H1 (cell line): Measurements from ENCODE around the gene KLF6. TPM values are rescaled to one million over a fixed set of nuclear protein-coding genes. Genes with fewer than 3 reads are reported as not detected.

Source experiments
- CTCF ChIA-PET: fragments of 300-600 bp; sonication (Branson Sonifier 250); formaldehyde crosslinking; loops from one replicate; lab custom pipeline; 2021; ENCODE audit not compliant: partially characterized antibody; lab: Charles Lee
- POLR2A ChIA-PET: fragments of 300-600 bp; sonication (Branson Sonifier 250); formaldehyde crosslinking; loops from one replicate; lab custom pipeline; 2021; ENCODE audit warnings: inconsistent platforms; ENCODE audit not compliant: partially characterized antibody; lab: Charles Lee
- DNase-seq, 2 experiments: peaks; one replicate each; pipeline versions ENCODE4 v3.0.0 to v3.0.0-alpha.2; 2010 to 2022; ENCODE audit warnings: low spot score in 2 of 2, low read depth in 1 of 2, mixed read lengths in 1 of 2
- FAIRE-seq: peaks from 2 replicates; lab custom pipeline; 2011; peaks lifted over from hg19 to GRCh38; lab: Jason Lieb, UNC
- H2AFZ ChIP-seq: 2 replicates; pipeline ENCODE4 v1.8.1; 2012; ENCODE audit warnings: low read length, inconsistent platforms
- H2AK5ac ChIP-seq: 2 replicates; pipeline ENCODE4 v1.6.1; 2013; ENCODE audit warnings: low read depth, low read length
- H2BK120ac ChIP-seq: replicated peaks from 2 replicates; pipeline ENCODE3; 2013; ENCODE audit warnings: low read depth, low read length, inconsistent platforms
- H2BK12ac ChIP-seq: 2 replicates; pipeline ENCODE4 v1.6.1; 2013; ENCODE audit warnings: low read depth, low read length
- H2BK15ac ChIP-seq: 2 replicates; pipeline ENCODE4 v1.6.1; 2013; ENCODE audit warnings: low read length
- H2BK20ac ChIP-seq: 2 replicates; pipeline ENCODE4 v1.6.1; 2013; ENCODE audit warnings: low read length
- H2BK5ac ChIP-seq: 2 replicates; pipeline ENCODE4 v1.6.1; 2013; ENCODE audit warnings: low read depth, low read length
- H3K14ac ChIP-seq: 2 replicates; pipeline ENCODE4 v1.6.1; 2013; ENCODE audit warnings: inconsistent platforms; ENCODE audit not compliant: insufficient read length
- H3K18ac ChIP-seq: 2 replicates; pipeline ENCODE4 v1.6.1; 2013; ENCODE audit warnings: low read length; ENCODE audit errors: extremely low read depth
- H3K23ac ChIP-seq: 2 replicates; pipeline ENCODE4 v1.6.1; 2013; ENCODE audit warnings: inconsistent platforms; ENCODE audit not compliant: insufficient read length
- H3K23me2 ChIP-seq: 2 replicates; pipeline ENCODE4 v1.6.1; 2013; ENCODE audit warnings: low read depth, low read length
- H3K27ac ChIP-seq: 2 replicates; pipeline ENCODE4 v1.6.1; 2011; ENCODE audit warnings: low read depth, low read length, inconsistent platforms
- H3K27me3 ChIP-seq, 4 experiments: replicated peaks in 1 of 4; 1 replicate in 1 of 4; 2 replicates in 3 of 4; pipeline versions ENCODE4 v1.6.1 to v1.8.1; 2011 to 2013; ENCODE audit warnings: low read length in 3 of 4, mild to moderate bottlenecking in 3 of 4, inconsistent platforms in 2 of 4, mixed read lengths in 2 of 4, moderate library complexity in 1 of 4; ENCODE audit not compliant: control insufficient read depth in 3 of 4, insufficient read depth in 3 of 4; ENCODE audit errors: extremely low read depth in 1 of 4
- H3K36me3 ChIP-seq, 4 experiments: 2 replicates each; pipeline versions ENCODE4 v1.6.1 to v1.8.1; 2011 to 2013; ENCODE audit warnings: mild to moderate bottlenecking in 4 of 4, low read length in 3 of 4, moderate library complexity in 2 of 4, control low read depth in 1 of 4, inconsistent platforms in 1 of 4; ENCODE audit not compliant: insufficient read depth in 4 of 4, control insufficient read depth in 2 of 4
- H3K4ac ChIP-seq: replicated peaks from 2 replicates; pipeline ENCODE3; 2013; ENCODE audit warnings: low read length, low read depth, mixed read lengths, inconsistent platforms; ENCODE audit not compliant: insufficient read length
- H3K4me1 ChIP-seq, 4 experiments: replicated peaks in 1 of 4; 1 replicate in 1 of 4; 2 replicates in 3 of 4; pipeline versions ENCODE4 v1.6.1 to v1.8.1; 2011 to 2013; ENCODE audit warnings: low read length in 3 of 4, inconsistent platforms in 2 of 4, mixed read lengths in 1 of 4; ENCODE audit not compliant: insufficient read depth in 4 of 4, control insufficient read depth in 3 of 4
- H3K4me2 ChIP-seq, 2 experiments: 2 replicates each; pipeline versions ENCODE4 v1.6.1 to v1.8.1; 2011 to 2013; ENCODE audit warnings: low read depth in 2 of 2, low read length in 2 of 2, control low read depth in 1 of 2, inconsistent platforms in 1 of 2, mild to moderate bottlenecking in 1 of 2; ENCODE audit not compliant: insufficient read depth in 1 of 2
- H3K4me3 ChIP-seq, 4 experiments: fragments of 200-600, 300-600 bp in 1 of 4; sonication (generic), shearing (Covaris generic), sonication (Bioruptor Twin) in 1 of 4; 2 replicates each; pipeline versions ENCODE4 v1.5.1 to v1.8.1; 2011 to 2016; ENCODE audit warnings: low read length in 4 of 4, low read depth in 3 of 4, control low read depth in 2 of 4, inconsistent platforms in 2 of 4, mild to moderate bottlenecking in 2 of 4, mixed read lengths in 1 of 4, moderate library complexity in 1 of 4; ENCODE audit not compliant: insufficient read depth in 2 of 4; ENCODE audit errors: extremely low read depth in 1 of 4
- H3K56ac ChIP-seq: replicated peaks from 2 replicates; pipeline ENCODE3; 2013; ENCODE audit warnings: low read depth, mild to moderate bottlenecking, mixed read lengths, low read length, inconsistent platforms; ENCODE audit not compliant: insufficient read length
- H3K79me1 ChIP-seq: 2 replicates; pipeline ENCODE4 v1.6.1; 2013; ENCODE audit warnings: low read depth, low read length, control low read depth
- H3K79me2 ChIP-seq, 2 experiments: 2 replicates each; pipeline versions ENCODE4 v1.6.1 to v1.8.1; 2012 to 2013; ENCODE audit warnings: low read length in 2 of 2, mild to moderate bottlenecking in 2 of 2, inconsistent platforms in 1 of 2; ENCODE audit not compliant: insufficient read depth in 2 of 2, control insufficient read depth in 1 of 2
- H3K9ac ChIP-seq, 4 experiments: replicated peaks in 1 of 4; 1 replicate in 1 of 4; 2 replicates in 3 of 4; pipeline versions ENCODE4 v1.6.1 to v1.8.1; 2011 to 2013; ENCODE audit warnings: low read depth in 3 of 4, low read length in 3 of 4, control low read depth in 2 of 4, mild to moderate bottlenecking in 2 of 4, moderate library complexity in 2 of 4, inconsistent platforms in 1 of 4; ENCODE audit errors: extremely low read depth in 1 of 4
- H3K9me3 ChIP-seq, 2 experiments: 2 replicates each; pipeline versions ENCODE4 v1.6.1 to v1.8.1; 2012 to 2013; ENCODE audit warnings: mild to moderate bottlenecking in 2 of 2, moderate library complexity in 2 of 2, control low read depth in 1 of 2, inconsistent platforms in 1 of 2, low read depth in 1 of 2, low read length in 1 of 2, mixed read lengths in 1 of 2; ENCODE audit not compliant: insufficient read depth in 2 of 2
- H4K20me1 ChIP-seq, 2 experiments: replicated peaks in 1 of 2; 2 replicates each; pipeline versions ENCODE3 to v1.8.1; 2011 to 2013; ENCODE audit warnings: inconsistent platforms in 2 of 2, low read length in 2 of 2, mild to moderate bottlenecking in 1 of 2; ENCODE audit not compliant: insufficient read depth in 2 of 2, control insufficient read depth in 1 of 2
- H4K5ac ChIP-seq: 2 replicates; pipeline ENCODE4 v1.6.1; 2013; ENCODE audit warnings: low read length, low read depth, mixed read lengths, inconsistent platforms; ENCODE audit not compliant: insufficient read length
- H4K8ac ChIP-seq: 2 replicates; pipeline ENCODE4 v1.8.0; 2013; ENCODE audit warnings: mild to moderate bottlenecking, moderate library complexity, low read length, inconsistent platforms; ENCODE audit not compliant: insufficient read depth; ENCODE audit errors: extremely low read depth
- H4K91ac ChIP-seq: replicated peaks from 2 replicates; pipeline ENCODE3; 2013; ENCODE audit warnings: low read length, mixed read lengths, inconsistent platforms; ENCODE audit not compliant: insufficient read length
- CBX5 ChIP-seq: fragments of 300-800, 300-1000 bp; sonication (generic); IDR thresholded peaks from 2 replicates; pipeline ENCODE4 v1.7.1; 2016; ENCODE audit warnings: antibody characterized with exemption, low read length, low read depth
- CBX8 ChIP-seq: fragments of 300-800, 300-1000 bp; sonication (generic); IDR thresholded peaks from 2 replicates; pipeline ENCODE4 v1.7.1; 2016; ENCODE audit warnings: low read depth, low read length, borderline replicate concordance
- CTBP2 ChIP-seq: IDR thresholded peaks from 2 replicates; pipeline ENCODE4 v1.7.0; 2011; ENCODE audit warnings: borderline replicate concordance, mild to moderate bottlenecking, moderate library complexity, mixed read lengths, low read length; ENCODE audit not compliant: insufficient read depth, insufficient read length
- GTF2F1 ChIP-seq: IDR thresholded peaks from 2 replicates; pipeline ENCODE4 v1.6.1; 2012; ENCODE audit warnings: low read depth, low read length, improper control_type of control experiment, borderline replicate concordance
- HDAC2 ChIP-seq, 2 experiments: fragments of 300-600 bp in 1 of 2; sonication (generic) in 1 of 2; IDR thresholded peaks; 2 replicates each; pipeline ENCODE4 v1.6.1; 2011 to 2012; ENCODE audit warnings: low read depth in 2 of 2, low read length in 2 of 2, mild to moderate bottlenecking in 2 of 2, moderate library complexity in 2 of 2, borderline replicate concordance in 1 of 2, inconsistent platforms in 1 of 2
- KDM5A ChIP-seq: fragments of 200-600 bp; IDR thresholded peaks from 2 replicates; pipeline ENCODE4 v1.7.1; 2012; ENCODE audit warnings: mild to moderate bottlenecking, low read length, inconsistent platforms, mixed read lengths
- NANOG ChIP-seq: IDR thresholded peaks from 2 replicates; pipeline ENCODE4 v1.6.1; 2011; ENCODE audit warnings: low read length, low read depth, mild to moderate bottlenecking, inconsistent platforms; ENCODE audit not compliant: insufficient read depth, poor library complexity, severe bottlenecking
- RAD21 ChIP-seq, 2 experiments: IDR thresholded peaks in 1 of 2; conservative IDR thresholded peaks in 1 of 2; 2 replicates each; pipeline ENCODE4 v1.6.1; 2011; ENCODE audit warnings: low read depth in 2 of 2, low read length in 2 of 2, improper control_type of control experiment in 1 of 2, inconsistent platforms in 1 of 2, mild to moderate bottlenecking in 1 of 2, moderate library complexity in 1 of 2
- SIRT6 ChIP-seq: IDR thresholded peaks from one replicate; pipeline ENCODE4 v1.7.1; 2012; ENCODE audit warnings: low read length, inconsistent platforms
- TCF12 ChIP-seq: IDR thresholded peaks from 2 replicates; pipeline ENCODE4 v1.6.1; 2011; ENCODE audit warnings: low read depth, mild to moderate bottlenecking, low read length
- TEAD4 ChIP-seq: IDR thresholded peaks from 2 replicates; pipeline ENCODE4 v1.6.1; 2012; ENCODE audit warnings: low read depth, low read length, inconsistent platforms, mixed read lengths
- WGBS, 2 experiments: shearing (Covaris generic) in 1 of 2; methylation state at CpG; one replicate each; pipeline versions ENCODE4 v1.1.6 to v1.1.7; 2013 to 2015; ENCODE audit warnings: low lambda C conversion rate in 2 of 2, mixed read lengths in 2 of 2, inconsistent platforms in 1 of 2, low coverage in 1 of 2, missing lambda C conversion rate in 1 of 2; ENCODE audit not compliant: insufficient replicate concordance in 2 of 2, insufficient coverage in 1 of 2, insufficient read length in 1 of 2; ENCODE audit errors: extremely low coverage in 1 of 2, missing lambda C conversion rate in 1 of 2; 5-methylcytosine and 5-hydroxymethylcytosine counted together
- polyA plus RNA-seq, 7 experiments: library from polyadenylated mRNA; depleted of rRNA in 3 of 7; stranded (reverse) in 5 of 7; unstranded in 2 of 7; fragments of >200 nt in 5 of 7; fragments of 200-250 nt in 2 of 7; gene quantifications; 1 replicate in 5 of 7; 2 replicates in 1 of 7; 4 replicates in 1 of 7; pipeline versions ENCODE4 v1.2.1 to v1.2.3, GENCODE V29; 2011 to 2013; ENCODE audit warnings: missing spikeins in 2 of 7, mixed read lengths in 2 of 7
- total RNA-seq: library from RNA; stranded (reverse); fragmentation: NEBNext Ultra II Directional; extraction: Animal tissue kit (Norgen Biotek cat#: 25700); gene quantifications from 2 replicates; pipeline ENCODE4 v1.2.1, GENCODE V29; 2021

The KLF6 gene
- total and polyA plus RNA-seq, 2 of the 8 experiments (the other 6 are each of a cell fraction or from before 2014, with no cell fraction given) = 5.7 to 19.5 TPM

DNA sequence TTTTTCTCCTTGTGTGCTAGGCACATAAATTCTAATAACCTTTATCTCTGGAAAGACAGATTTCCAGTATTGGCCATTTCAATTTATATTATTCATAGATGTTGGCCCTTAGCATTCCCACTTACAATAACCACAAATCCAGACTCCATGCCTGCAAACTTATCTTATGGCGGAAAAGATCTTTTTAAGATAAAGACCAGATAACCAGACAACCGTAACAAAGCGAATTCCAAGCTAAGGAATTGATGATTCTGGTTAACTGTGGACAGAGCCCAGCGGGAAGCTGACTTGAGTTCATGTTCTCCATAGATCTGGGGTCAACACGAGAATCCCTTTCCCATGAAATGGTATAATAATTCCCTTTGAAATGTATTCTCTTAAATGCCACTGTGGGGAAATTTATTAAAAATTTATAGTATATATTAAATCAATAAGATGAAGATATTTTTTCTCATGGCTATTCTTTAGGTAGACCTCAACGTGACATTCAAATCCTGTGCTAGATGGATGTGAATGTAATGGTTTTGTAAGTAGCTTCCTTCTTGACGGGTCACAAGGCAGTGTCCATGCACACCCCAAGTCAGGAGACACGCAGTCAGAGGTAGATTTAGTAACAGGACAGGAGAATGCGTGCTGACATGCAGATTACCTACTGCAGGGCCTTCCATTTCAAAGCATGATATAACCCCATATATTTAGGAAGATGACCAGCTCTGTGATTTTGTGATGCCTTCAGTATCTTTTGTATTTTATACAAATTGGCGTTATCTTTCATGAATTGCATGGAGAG is 37.7 kb upstream of the KLF6 start:
- no peak overlapping the region for H2AFZ ChIP-seq
- no peaks in the 10 kb centered on the region for H3K79me2 ChIP-seq
- H4K91ac ChIP-seq = no peak overlapping the region
- H3K4me2 ChIP-seq = no peak overlapping the region
- 0 out of 2 replicates have a peak overlapping the region, but pooled peaks have one; percentile 46 for H2BK12ac ChIP-seq
- H4K20me1 ChIP-seq = no peaks in the 10 kb centered on the region
- no peak for FAIRE-seq
- no peak overlapping the region for H2BK120ac ChIP-seq
- no peaks in the 10 kb centered on the region for H3K36me3 ChIP-seq
- no peaks in the 10 kb centered on the region for H3K23me2 ChIP-seq
- H3K27me3 ChIP-seq = no peaks in the 10 kb centered on the region
- WGBS, 2 experiments = 93% methylated on average over 10 of the region's 10 CpGs; no CpG with 5 or more reads in 1 of the 2 experiments
- H3K4ac ChIP-seq = no peak overlapping the region
- H3K23ac ChIP-seq = no peak overlapping the region
- H2BK5ac ChIP-seq = no peak overlapping the region
- H3K27ac ChIP-seq = no peak overlapping the region
- 0 out of 2 replicates have a peak overlapping the region, but pooled peaks have one; percentile 21 for H2BK15ac ChIP-seq
- 0 out of 2 replicates have a peak overlapping the region, but pooled peaks have one; percentile 35 for H2BK20ac ChIP-seq
- H3K9me3 ChIP-seq = no peaks in the 10 kb centered on the region
- no peak overlapping the region; the same call in 1 of the 2 replicates for H2AK5ac ChIP-seq
- no peak overlapping the region for H4K5ac ChIP-seq
- H3K14ac ChIP-seq = no peak overlapping the region
- ChIA-PET CTCF (no interaction called here), POLR2A (no interaction called here)
- H3K56ac ChIP-seq = no peak overlapping the region
- no peak overlapping the region for H4K8ac ChIP-seq
- peaks cover 0 to 6% (median 3%) of the 10 kb centered on the region in 4 experiments; a peak in 3 of 7 replicates for H3K4me1 ChIP-seq
- no peak overlapping the region for H3K18ac ChIP-seq
- H3K79me1 ChIP-seq = no peaks in the 10 kb centered on the region
- no peak for DNase-seq
- no peak overlapping the region for H3K9ac ChIP-seq
- no peak overlapping the region for H3K4me3 ChIP-seq
- no peak for TF ChIP-seq TCF12
- TF ChIP-seq CTBP2 = no peak
- TF ChIP-seq HDAC2 (IDR thresholded peaks at IDR 0.05; ENCODE audit: borderline replicate concordance in 1 of 2, low read depth in 2 of 2, low read length in 2 of 2) = no peak
- TF ChIP-seq CBX8 = no peak
- TF ChIP-seq GTF2F1 = no peak
- TF ChIP-seq NANOG = no peak
- TF ChIP-seq TEAD4 = no peak
- TF ChIP-seq KDM5A = no peak
- TF ChIP-seq SIRT6 = no peak
- TF ChIP-seq RAD21 (IDR thresholded peaks at IDR 0.05 in 1 of 2, conservative IDR thresholded peaks at IDR 0.05 in 1 of 2; ENCODE audit: low read depth in 2 of 2, low read length in 2 of 2) = no peak
- no peak for TF ChIP-seq CBX5
